Epithelial cell of alveolus of lung (primary cell): ENCODE results near the gene SNX13. TPM values are rescaled to one million over a fixed set of nuclear protein-coding genes. Genes with fewer than 3 reads are reported as not detected.

ENCODE experiments used
- total RNA-seq: library from RNA; depleted of rRNA; stranded (reverse); fragments of >200 nt; gene quantifications from 2 replicates; pipeline ENCODE4 v1.2.1, GENCODE V29; 2015

The SNX13 gene
- total RNA-seq: 35.3 and 55.8 TPM in 2 replicates

DNA sequence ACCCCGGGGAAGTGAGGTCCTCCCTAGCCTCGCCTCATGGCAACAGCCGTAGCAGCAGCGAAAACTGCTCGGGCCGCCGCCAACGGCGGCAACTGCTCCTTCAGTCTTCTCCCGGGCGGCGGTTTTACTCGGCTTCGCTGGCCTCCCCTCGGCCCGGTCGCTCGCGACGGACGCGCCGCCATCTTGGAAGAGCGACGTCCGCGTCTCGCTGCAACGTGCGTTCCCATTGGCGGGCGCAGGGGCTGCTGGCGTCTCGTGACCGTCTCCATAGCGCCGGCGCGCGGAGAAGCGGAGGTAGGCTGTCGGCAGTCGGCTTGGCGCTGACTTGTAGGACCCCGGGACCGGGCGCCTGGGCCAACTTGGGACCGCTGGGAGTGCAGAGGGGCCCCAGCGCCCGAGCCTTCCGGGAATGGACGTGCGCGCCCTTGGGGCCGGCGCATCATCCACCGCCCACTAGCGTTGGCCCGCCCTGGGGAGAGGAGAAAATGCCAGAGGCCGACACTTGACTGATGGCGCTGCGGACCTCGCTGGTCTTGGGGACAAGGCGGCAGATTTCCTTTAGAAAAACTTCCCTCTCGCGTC, at the start of gene SNX13:
Gene SNX13, minus strand, starts transcription at position 193 of the 582 bp plus-strand sequence. CDS start 199 bp downstream, outside the sequence.

Other genes starting within 250 kb of the SNX13 start
- gene PRPS1L1, start 87.4 kb upstream of the SNX13 start, total RNA-seq: not detected in 2 replicates